HG03457 (cell line): Measurements from ENCODE around the gene VAV2.
"Not testable (repeated sequence)": the region's sequence is repeated elsewhere in the genome, so short reads cannot be mapped to it uniquely, and the experiment has no call there.

Experiments used
- ATAC-seq: cut with Tn5 transposase; IDR thresholded peaks from one replicate; pipeline ENCODE4 v1.9.1; 2021; ENCODE audit warnings: moderate number of reproducible peaks; ENCODE audit not compliant: unreplicated experiment

The VAV2 gene

GRCh38 chr9:133919253-133920115 lies 72.6 kb downstream of the VAV2 start:
- no peak for ATAC-seq

GRCh38 chr9:133918111-133918813 lies 73.9 kb downstream of the VAV2 start:
- ATAC-seq = no peak

- ATAC-seq = no peak
These were observed 74.7 kb downstream of the VAV2 start for GRCh38 chr9:133917375-133917774.

GRCh38 chr9:133916159-133916541 lies 76.0 kb downstream of the VAV2 start:
- no peak for ATAC-seq

GRCh38 chr9:133915534-133916158 lies 76.5 kb downstream of the VAV2 start:
- no peak for ATAC-seq

- ATAC-seq = no peak
These were observed 77.4 kb downstream of the VAV2 start for GRCh38 chr9:133914442-133915342.

GRCh38 chr9:133913571-133914369 lies 78.4 kb downstream of the VAV2 start:
- ATAC-seq = no peak

GRCh38 chr9:133910855-133911514 lies 81.1 kb downstream of the VAV2 start:
- ATAC-seq = no peak

- ATAC-seq = no peak
These were observed 84.9 kb downstream of the VAV2 start for GRCh38 chr9:133906932-133907910.

GRCh38 chr9:133906218-133906617 lies 85.9 kb downstream of the VAV2 start:
- ATAC-seq = no peak

GRCh38 chr9:133905493-133905892 lies 86.6 kb downstream of the VAV2 start:
- no peak for ATAC-seq

- no peak for ATAC-seq
These were observed 87.6 kb downstream of the VAV2 start for GRCh38 chr9:133904346-133905090.

- no peak for ATAC-seq
These were observed 90.8 kb downstream of the VAV2 start for GRCh38 chr9:133901184-133901835.

- no peak for ATAC-seq
These were observed 94.4 kb downstream of the VAV2 start for GRCh38 chr9:133897675-133898074.

- not testable (repeated sequence) for ATAC-seq
These were observed 96.1 kb downstream of the VAV2 start for GRCh38 chr9:133896007-133896406.

- no peak for ATAC-seq
These were observed 96.8 kb downstream of the VAV2 start for GRCh38 chr9:133895335-133895734.
